GM20000 (cell line): ENCODE data around the gene DDX24.

Source experiments
- DNase-seq: peaks from one replicate; pipeline ENCODE4 v3.0.0; 2012; ENCODE audit warnings: low spot score
- CTCF ChIP-seq: IDR thresholded peaks from 2 replicates; pipeline ENCODE4 v1.5.1; 2012; ENCODE audit warnings: mild to moderate bottlenecking, control low read depth; ENCODE audit errors: extremely low read depth, missing control alignments

DDX24 gene

GRCh38 chr14:94022532-94023411 is 58.2 kb downstream of the DDX24 start:
- TF ChIP-seq CTCF, result no peak
- no peak for DNase-seq

- no peak for TF ChIP-seq CTCF
- DNase-seq, result no peak
Measured at GRCh38 chr14:94021416-94022157, 59.4 kb downstream of the DDX24 start.

- no peak for DNase-seq
Measured at GRCh38 chr14:94021001-94021400, 60.0 kb downstream of the DDX24 start.

GRCh38 chr14:94020267-94020666 is 60.7 kb downstream of the DDX24 start:
- DNase-seq, result no peak
- TF ChIP-seq CTCF, result no peak

More at GRCh38 chr14:94021001-94021400, 60.0 kb downstream of the DDX24 start:
- no peak for TF ChIP-seq CTCF

- no peak for DNase-seq
- TF ChIP-seq CTCF, result no peak
Measured at GRCh38 chr14:94019329-94019728, 61.7 kb downstream of the DDX24 start.

GRCh38 chr14:94018308-94018707 is 62.7 kb downstream of the DDX24 start:
- no peak for DNase-seq
- no peak for TF ChIP-seq CTCF

- DNase-seq, result no peak
- no peak for TF ChIP-seq CTCF
Measured at GRCh38 chr14:94016446-94016976, 64.5 kb downstream of the DDX24 start.
